Ovary (tissue), 3 donors: ENCODE measurements around the gene DPYSL4.

Experiments
- POLR2A ChIP-seq: fragments of 450-650 bp; IDR thresholded peaks from one replicate; pipeline ENCODE4 v1.6.1; 2017; ENCODE audit warnings: antibody characterized with exemption, mild to moderate bottlenecking, moderate library complexity
- TF ChIP-seq, protein P1 (sequence below), 3 donors: fragments of 450-650 bp in 2 of 3; fragments of 200-600 bp in 1 of 3; IDR thresholded peaks; one replicate each; pipeline versions ENCODE4 v1.5.1 to v1.8.0; 2016 to 2022; ENCODE audit warnings: antibody characterized with exemption in 3 of 3, mild to moderate bottlenecking in 1 of 3
- donor health status: DM: no; HTN: no; CAD: no.

DNA sequence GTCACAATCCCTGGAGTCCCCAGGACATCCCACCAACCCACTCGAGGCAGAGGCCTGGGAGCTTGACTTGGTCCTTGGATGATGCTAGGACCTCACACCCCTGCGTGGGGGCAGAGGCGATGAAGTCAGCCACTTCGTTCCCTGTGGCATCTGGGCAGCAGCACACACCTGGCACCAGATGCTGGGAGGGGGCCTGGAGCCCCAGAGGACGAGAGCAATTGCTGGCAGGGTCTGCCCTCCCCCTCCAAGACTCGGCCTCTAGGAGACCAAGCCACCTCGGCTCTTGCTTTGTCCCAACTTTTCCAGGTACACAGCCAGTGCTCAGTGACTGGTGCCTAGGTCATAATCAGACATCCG is 39.1 kb downstream of the DPYSL4 start:
- TF ChIP-seq, protein P1, sequence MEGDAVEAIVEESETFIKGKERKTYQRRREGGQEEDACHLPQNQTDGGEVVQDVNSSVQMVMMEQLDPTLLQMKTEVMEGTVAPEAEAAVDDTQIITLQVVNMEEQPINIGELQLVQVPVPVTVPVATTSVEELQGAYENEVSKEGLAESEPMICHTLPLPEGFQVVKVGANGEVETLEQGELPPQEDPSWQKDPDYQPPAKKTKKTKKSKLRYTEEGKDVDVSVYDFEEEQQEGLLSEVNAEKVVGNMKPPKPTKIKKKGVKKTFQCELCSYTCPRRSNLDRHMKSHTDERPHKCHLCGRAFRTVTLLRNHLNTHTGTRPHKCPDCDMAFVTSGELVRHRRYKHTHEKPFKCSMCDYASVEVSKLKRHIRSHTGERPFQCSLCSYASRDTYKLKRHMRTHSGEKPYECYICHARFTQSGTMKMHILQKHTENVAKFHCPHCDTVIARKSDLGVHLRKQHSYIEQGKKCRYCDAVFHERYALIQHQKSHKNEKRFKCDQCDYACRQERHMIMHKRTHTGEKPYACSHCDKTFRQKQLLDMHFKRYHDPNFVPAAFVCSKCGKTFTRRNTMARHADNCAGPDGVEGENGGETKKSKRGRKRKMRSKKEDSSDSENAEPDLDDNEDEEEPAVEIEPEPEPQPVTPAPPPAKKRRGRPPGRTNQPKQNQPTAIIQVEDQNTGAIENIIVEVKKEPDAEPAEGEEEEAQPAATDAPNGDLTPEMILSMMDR (IDR thresholded peaks at IDR 0.05): no peak
- TF ChIP-seq POLR2A: no peak
